Tibial artery (tissue), 4 donors: Measurements from ENCODE around the gene ZNF654.

Experiments used
- DNase-seq, 2 donors: peaks; one replicate each; pipeline ENCODE4 v3.0.0-alpha.2; 2019
- H3K27ac ChIP-seq, 2 donors: fragments of 200-600 bp; sonication (generic) in 1 of 2; 1 replicate in 1 of 2; 2 replicates in 1 of 2; pipeline ENCODE4 v1.5.1; 2018 to 2019; ENCODE audit warnings: mild to moderate bottlenecking in 1 of 2
- H3K27me3 ChIP-seq, 2 donors: fragments of 200-600 bp; sonication (generic) in 1 of 2; one replicate each; pipeline versions ENCODE4 v1.5.1 to v1.6.0; 2016 to 2019
- H3K36me3 ChIP-seq, 3 donors: fragments of 200-600 bp; sonication (generic) in 2 of 3; one replicate each; pipeline ENCODE4 v1.5.1; 2016 to 2019; ENCODE audit warnings: mild to moderate bottlenecking in 2 of 3
- H3K4me1 ChIP-seq, 4 donors: fragments of 200-600 bp; sonication (generic) in 2 of 4; 1 replicate in 3 of 4; 2 replicates in 1 of 4; pipeline ENCODE4 v1.5.1; 2016 to 2019
- H3K4me3 ChIP-seq, 2 donors: fragments of 200-600 bp; sonication (generic) in 1 of 2; 1 replicate in 1 of 2; 2 replicates in 1 of 2; pipeline ENCODE4 v1.5.1; 2018 to 2019; ENCODE audit warnings: mild to moderate bottlenecking in 2 of 2
- H3K9me3 ChIP-seq, 3 donors: fragments of 200-600 bp; sonication (generic) in 1 of 3; one replicate each; pipeline ENCODE4 v1.5.1; 2016 to 2019
- intact Hi-C: fragments of 100-400 bp; cut with DNase I; formaldehyde crosslinking; loops from one replicate; pipeline ENCODE4 v1.15.0; 2023; ENCODE audit warnings: low total_unique reads
- TF ChIP-seq, protein P1 (sequence below), 2 experiments: fragments of 200-600 bp in 1 of 2; fragments of 450-650 bp in 1 of 2; IDR thresholded peaks; one replicate each; pipeline ENCODE4 v1.5.1; 2017 to 2019; ENCODE audit warnings: antibody characterized with exemption in 2 of 2, mild to moderate bottlenecking in 1 of 2, moderate library complexity in 1 of 2

ZNF654 gene

DNA sequence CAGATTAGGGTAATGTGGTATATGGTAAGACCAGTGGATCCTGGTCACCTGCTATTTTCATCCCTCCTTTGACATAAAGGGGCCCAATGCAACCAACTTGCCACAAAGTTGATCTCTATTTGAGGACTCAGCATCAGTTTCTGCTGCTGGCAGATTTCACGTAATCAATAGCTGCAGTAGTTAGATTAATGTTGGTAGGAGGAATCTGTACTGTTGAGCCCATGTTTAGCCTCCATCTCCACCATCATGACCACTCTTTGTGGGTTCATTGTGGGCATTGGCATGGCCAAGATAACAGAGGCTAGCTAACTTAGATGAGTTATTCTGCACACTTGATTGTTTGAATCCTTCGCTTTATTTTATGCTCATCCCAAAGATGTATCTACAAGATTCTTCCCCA is 30.2 kb upstream of the ZNF654 start:
- Histone ChIP-seq H3K27ac (no peak overlapping the region), H3K36me3 (no peaks in the 10 kb centered on the region), H3K4me3 (no peak overlapping the region), H3K27me3 (no peaks in the 10 kb centered on the region), H3K9me3 (peaks cover 0 to 20% (median 6%) of the 10 kb centered on the region in 3 donors), H3K4me1 (peaks cover 0 to 26% (median 5%) of the 10 kb centered on the region in 4 donors)
- DNase-seq, result no peak
- TF ChIP-seq, protein P1, sequence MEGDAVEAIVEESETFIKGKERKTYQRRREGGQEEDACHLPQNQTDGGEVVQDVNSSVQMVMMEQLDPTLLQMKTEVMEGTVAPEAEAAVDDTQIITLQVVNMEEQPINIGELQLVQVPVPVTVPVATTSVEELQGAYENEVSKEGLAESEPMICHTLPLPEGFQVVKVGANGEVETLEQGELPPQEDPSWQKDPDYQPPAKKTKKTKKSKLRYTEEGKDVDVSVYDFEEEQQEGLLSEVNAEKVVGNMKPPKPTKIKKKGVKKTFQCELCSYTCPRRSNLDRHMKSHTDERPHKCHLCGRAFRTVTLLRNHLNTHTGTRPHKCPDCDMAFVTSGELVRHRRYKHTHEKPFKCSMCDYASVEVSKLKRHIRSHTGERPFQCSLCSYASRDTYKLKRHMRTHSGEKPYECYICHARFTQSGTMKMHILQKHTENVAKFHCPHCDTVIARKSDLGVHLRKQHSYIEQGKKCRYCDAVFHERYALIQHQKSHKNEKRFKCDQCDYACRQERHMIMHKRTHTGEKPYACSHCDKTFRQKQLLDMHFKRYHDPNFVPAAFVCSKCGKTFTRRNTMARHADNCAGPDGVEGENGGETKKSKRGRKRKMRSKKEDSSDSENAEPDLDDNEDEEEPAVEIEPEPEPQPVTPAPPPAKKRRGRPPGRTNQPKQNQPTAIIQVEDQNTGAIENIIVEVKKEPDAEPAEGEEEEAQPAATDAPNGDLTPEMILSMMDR (IDR thresholded peaks at IDR 0.05), result no peak
- intact Hi-C loops, result no loop called here

GRCh38 chr3:88030210-88030609 is 28.8 kb upstream of the ZNF654 start:
- DNase-seq, result no peak
- Histone ChIP-seq H3K36me3 (no peaks in the 10 kb centered on the region), H3K4me1 (peaks cover 0 to 30% (median 6%) of the 10 kb centered on the region in 4 donors), H3K9me3 (peaks cover 0 to 20% (median 6%) of the 10 kb centered on the region in 3 donors), H3K4me3 (no peak overlapping the region), H3K27me3 (no peaks in the 10 kb centered on the region), H3K27ac (no peak overlapping the region)
- intact Hi-C loops, result no loop called here
- TF ChIP-seq, protein P1 (IDR thresholded peaks at IDR 0.05), result no peak

DNA sequence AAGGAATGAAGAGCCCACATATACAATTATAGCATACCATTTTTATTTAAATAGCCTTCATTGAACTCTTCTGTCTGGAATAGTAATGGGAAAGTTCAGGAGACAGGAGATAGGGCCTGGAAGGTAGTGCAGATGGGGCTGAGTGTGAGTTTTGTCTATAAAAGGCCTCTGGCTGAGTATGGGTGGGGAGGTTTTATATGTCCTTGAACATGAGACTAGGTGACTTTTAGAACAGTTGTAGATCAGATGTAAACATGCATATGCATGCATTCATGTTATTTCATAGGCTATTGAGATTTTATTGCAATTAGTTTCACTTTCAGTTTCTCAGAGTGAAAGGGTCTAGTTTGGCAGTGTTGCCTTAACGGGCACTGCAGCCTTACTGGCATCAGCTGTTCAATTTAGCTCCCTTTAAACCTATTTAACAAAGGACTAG is 27.4 kb upstream of the ZNF654 start:
- Histone ChIP-seq H3K27ac (peak overlapping the region; percentile 72 to 83), H3K36me3 (no peaks in the 10 kb centered on the region), H3K4me1 (peaks cover 0 to 30% (median 6%) of the 10 kb centered on the region in 4 donors), H3K27me3 (no peaks in the 10 kb centered on the region), H3K9me3 (peaks cover 0 to 10% (median 0%) of the 10 kb centered on the region in 3 donors), H3K4me3 (peak overlapping the region; percentile 45 to 50)
- DNase-seq, result no peak
- TF ChIP-seq, protein P1 (IDR thresholded peaks at IDR 0.05), result no peak
- intact Hi-C loops, result no loop called here

- Histone ChIP-seq H3K27ac (peak overlapping the region; percentile 72 to 83), H3K9me3 (peaks cover 0 to 9% (median 0%) of the 10 kb centered on the region in 3 donors), H3K4me1 (peaks cover 0 to 30% (median 6%) of the 10 kb centered on the region in 4 donors), H3K27me3 (no peaks in the 10 kb centered on the region), H3K4me3 (peak overlapping the region; percentile 45 to 50), H3K36me3 (no peaks in the 10 kb centered on the region)
- intact Hi-C loops, result no loop called here
- TF ChIP-seq, protein P1 (IDR thresholded peaks at IDR 0.05), result no peak
- DNase-seq, result no peak
These were observed 26.8 kb upstream of the ZNF654 start for GRCh38 chr3:88032245-88032644.

DNA sequence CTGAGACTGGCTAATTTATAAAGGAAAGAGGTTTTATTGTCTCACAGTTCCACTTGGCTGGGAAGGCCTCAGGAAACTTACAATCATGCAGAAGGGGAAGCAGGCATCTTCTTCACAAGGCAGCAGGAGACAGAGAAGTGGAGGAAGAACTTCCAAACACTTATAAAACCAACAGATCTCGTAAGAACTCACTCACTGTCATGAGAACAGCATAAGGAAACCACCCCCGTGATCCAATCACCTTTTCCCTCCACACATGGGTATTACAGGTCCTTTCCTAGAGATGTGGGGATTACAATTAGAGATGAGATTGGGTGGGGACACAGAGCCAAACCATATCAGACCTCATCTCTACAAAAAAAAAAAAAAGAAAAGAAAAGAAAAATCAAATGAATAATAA is 26.0 kb upstream of the ZNF654 start:
- no peak for DNase-seq
- H3K36me3 ChIP-seq, result no peaks in the 10 kb centered on the region
- H3K27me3 ChIP-seq, result no peaks in the 10 kb centered on the region
- intact Hi-C loops, result no loop called here
- no peak overlapping the region for H3K4me3 ChIP-seq
- H3K4me1 ChIP-seq, result peaks cover 0 to 30% (median 6%) of the 10 kb centered on the region in 4 donors
- H3K27ac ChIP-seq, result peak overlapping the region in 1 of 2 donors; percentile 83
- TF ChIP-seq, protein P1 (IDR thresholded peaks at IDR 0.05), result no peak
- peaks cover 0 to 8% (median 0%) of the 10 kb centered on the region in 3 donors for H3K9me3 ChIP-seq

GRCh38 chr3:88033808-88034207 is 25.2 kb upstream of the ZNF654 start:
- Histone ChIP-seq H3K27ac (no peak overlapping the region), H3K9me3 (peaks cover 0 to under 1% (median 0%) of the 10 kb centered on the region in 3 donors), H3K36me3 (no peaks in the 10 kb centered on the region), H3K4me3 (no peak overlapping the region), H3K4me1 (peaks cover 0 to 30% (median 6%) of the 10 kb centered on the region in 4 donors), H3K27me3 (no peaks in the 10 kb centered on the region)
- intact Hi-C loops, result no loop called here
- TF ChIP-seq, protein P1 (IDR thresholded peaks at IDR 0.05), result no peak
- DNase-seq, result no peak
